ENCODE measurements around the gene XIRP1. TPM values are rescaled to one million over a fixed set of nuclear protein-coding genes. Genes with fewer than 3 reads are reported as not detected.
A peak's percentile ranks its signal among the peaks of the same experiment; 100 is the strongest.

Gene XIRP1
- total and polyA plus RNA-seq, 5 experiments from 2014 or later: not detected

GRCh38 chr3:39220407-39221140 is 28.2 kb upstream of the XIRP1 start:
- POLR2A ChIA-PET: no interaction called here
- Mint-ChIP-seq H3K27ac (peak overlapping the region in 2 of 10 donors; percentile 60 to 76), H3K9me3 (peaks cover 0 to 1% (median 0%) of the 10 kb centered on the region in 9 donors)

GRCh38 chr3:39219702-39220101 is 27.3 kb upstream of the XIRP1 start:
- Mint-ChIP-seq H3K27ac (peak overlapping the region in 1 of 10 donors; percentile 19), H3K4me1 (peaks cover 0 to 54% (median 2%) of the 10 kb centered on the region in 4 donors), H3K36me3 (no peaks in the 10 kb centered on the region), H3K9me3 (peaks cover 0 to 1% (median 0%) of the 10 kb centered on the region in 9 donors), H3K4me3 (no peak overlapping the region), H3K27me3 (peaks cover 0 to 25% (median 6%) of the 10 kb centered on the region in 5 donors)
- no peak for ATAC-seq
- POLR2A ChIA-PET: no interaction called here
- no peak for DNase-seq

More at GRCh38 chr3:39220407-39221140, 28.2 kb upstream of the XIRP1 start:
- H3K27me3 Mint-ChIP-seq: peaks cover 0 to 25% (median 6%) of the 10 kb centered on the region in 5 donors
- ATAC-seq (no peak), DNase-seq (no peak)
- H3K36me3 Mint-ChIP-seq: no peaks in the 10 kb centered on the region
- H3K4me1 Mint-ChIP-seq: peaks cover 0 to 59% (median 2%) of the 10 kb centered on the region in 4 donors
- H3K4me3 Mint-ChIP-seq: no peak overlapping the region

- POLR2A ChIA-PET: interaction anchor here (0.7 to 1.1 kb wide), 3 partner anchors 26 to 871 kb away, joined by 3 to 4 read pairs (median 3); no protein-coding TSS in a partner anchor
- H3K27me3 Mint-ChIP-seq: peaks cover 0 to 24% (median 6%) of the 10 kb centered on the region in 5 donors
- peaks cover 0 to 43% (median 1%) of the 10 kb centered on the region in 4 donors for H3K4me1 Mint-ChIP-seq
- peak overlapping the region in 2 of 10 donors; percentile 3 to 60 for H3K27ac Mint-ChIP-seq
- no peak overlapping the region for H3K4me3 Mint-ChIP-seq
- no peaks in the 10 kb centered on the region for H3K36me3 Mint-ChIP-seq
- ATAC-seq (no peak), DNase-seq (no peak)
- no peaks in the 10 kb centered on the region for H3K9me3 Mint-ChIP-seq
These were observed 23.9 kb upstream of the XIRP1 start for GRCh38 chr3:39216176-39216790.

- no peak overlapping the region for H3K27ac Mint-ChIP-seq
- H3K27me3 Mint-ChIP-seq: peaks cover 0 to 13% (median 4%) of the 10 kb centered on the region in 5 donors
- H3K4me3 Mint-ChIP-seq: no peak overlapping the region
- DNase-seq (no peak), ATAC-seq (no peak)
- H3K36me3 Mint-ChIP-seq: no peaks in the 10 kb centered on the region
- H3K4me1 Mint-ChIP-seq: peaks cover 0 to 40% (median 4%) of the 10 kb centered on the region in 4 donors
- peaks cover 0 to 2% (median 0%) of the 10 kb centered on the region in 9 donors for H3K9me3 Mint-ChIP-seq
- POLR2A ChIA-PET: no interaction called here
These were observed 21.2 kb upstream of the XIRP1 start for GRCh38 chr3:39213613-39214012.

- no peaks in the 10 kb centered on the region for H3K36me3 Mint-ChIP-seq
- DNase-seq (no peak), ATAC-seq (no peak)
- peaks cover 0 to 7% (median 2%) of the 10 kb centered on the region in 5 donors for H3K27me3 Mint-ChIP-seq
- H3K27ac Mint-ChIP-seq: no peak overlapping the region
- POLR2A ChIA-PET: no interaction called here
- no peak overlapping the region for H3K4me3 Mint-ChIP-seq
- peaks cover 0 to 2% (median 0%) of the 10 kb centered on the region in 9 donors for H3K9me3 Mint-ChIP-seq
- H3K4me1 Mint-ChIP-seq: peaks cover 0 to 46% (median 10%) of the 10 kb centered on the region in 4 donors
These were observed 20.3 kb upstream of the XIRP1 start for GRCh38 chr3:39212665-39213064.

GRCh38 chr3:39211332-39212130 is 19.1 kb upstream of the XIRP1 start:
- Mint-ChIP-seq H3K4me1 (peaks cover 0 to 38% (median 10%) of the 10 kb centered on the region in 4 donors), H3K36me3 (no peaks in the 10 kb centered on the region), H3K27me3 (no peaks in the 10 kb centered on the region), H3K4me3 (no peak overlapping the region), H3K27ac (no peak overlapping the region), H3K9me3 (peaks cover 0 to 2% (median 0%) of the 10 kb centered on the region in 9 donors)
- POLR2A ChIA-PET: no interaction called here
- ATAC-seq: no peak
- DNase-seq: no peak

- peaks cover 0 to 3% (median 0%) of the 10 kb centered on the region in 5 donors for H3K27me3 Mint-ChIP-seq
- H3K27ac Mint-ChIP-seq: peak overlapping the region in 1 of 10 donors; percentile 12
- H3K4me1 Mint-ChIP-seq: peaks cover 0 to 25% (median 9%) of the 10 kb centered on the region in 4 donors
- no peak overlapping the region for H3K4me3 Mint-ChIP-seq
- ATAC-seq (no peak), DNase-seq (no peak)
- peaks cover 0 to 2% (median 0%) of the 10 kb centered on the region in 9 donors for H3K9me3 Mint-ChIP-seq
- POLR2A ChIA-PET: no interaction called here
- no peaks in the 10 kb centered on the region for H3K36me3 Mint-ChIP-seq
These were observed 17.7 kb upstream of the XIRP1 start for GRCh38 chr3:39210078-39210477.

GRCh38 chr3:39209329-39209970 is 17.1 kb upstream of the XIRP1 start:
- no peaks in the 10 kb centered on the region for H3K36me3 Mint-ChIP-seq
- H3K27ac Mint-ChIP-seq: peak overlapping the region in 1 of 10 donors; percentile 63
- DNase-seq (no peak), ATAC-seq (no peak)
- peaks cover 0 to 3% (median 0%) of the 10 kb centered on the region in 5 donors for H3K27me3 Mint-ChIP-seq
- H3K4me3 Mint-ChIP-seq: no peak overlapping the region
- peaks cover 0 to 25% (median 9%) of the 10 kb centered on the region in 4 donors for H3K4me1 Mint-ChIP-seq
- peaks cover 0 to 2% (median 0%) of the 10 kb centered on the region in 9 donors for H3K9me3 Mint-ChIP-seq
- POLR2A ChIA-PET: no interaction called here

GRCh38 chr3:39208463-39209055 is 16.2 kb upstream of the XIRP1 start:
- no peaks in the 10 kb centered on the region for H3K36me3 Mint-ChIP-seq
- H3K9me3 Mint-ChIP-seq: peaks cover 0 to 2% (median 0%) of the 10 kb centered on the region in 9 donors
- peak; percentile 46 to 67 for ATAC-seq
- peak in 4 of 10 donors; percentile 14 to 44 (median 24) for DNase-seq
- POLR2A ChIA-PET: no interaction called here
- peaks cover 0 to 4% (median 0%) of the 10 kb centered on the region in 5 donors for H3K27me3 Mint-ChIP-seq
- peaks cover 0 to 20% (median 9%) of the 10 kb centered on the region in 4 donors for H3K4me1 Mint-ChIP-seq
- H3K27ac Mint-ChIP-seq: peak overlapping the region in 1 of 10 donors; percentile 2
- H3K4me3 Mint-ChIP-seq: no peak overlapping the region

GRCh38 chr3:39207361-39208186 is 15.2 kb upstream of the XIRP1 start:
- POLR2A ChIA-PET: no interaction called here
- Mint-ChIP-seq H3K27me3 (peaks cover 0 to 12% (median 0%) of the 10 kb centered on the region in 5 donors), H3K9me3 (peaks cover 0 to 2% (median 0%) of the 10 kb centered on the region in 9 donors), H3K27ac (peak overlapping the region in 2 of 10 donors; percentile 2 to 46), H3K4me3 (no peak overlapping the region), H3K4me1 (peaks cover 0 to 20% (median 9%) of the 10 kb centered on the region in 4 donors), H3K36me3 (no peaks in the 10 kb centered on the region)
- DNase-seq (no peak), ATAC-seq (no peak)

GRCh38 chr3:39205919-39206516 is 13.6 kb upstream of the XIRP1 start:
- POLR2A ChIA-PET: no interaction called here
- Mint-ChIP-seq H3K4me3 (no peak overlapping the region), H3K36me3 (peaks cover 0 to 4% (median 0%) of the 10 kb centered on the region in 3 donors), H3K27me3 (peaks cover 0 to 18% (median 5%) of the 10 kb centered on the region in 5 donors), H3K27ac (peak overlapping the region in 1 of 10 donors; percentile 26), H3K4me1 (peaks cover 0 to 20% (median 9%) of the 10 kb centered on the region in 4 donors), H3K9me3 (peaks cover 0 to 2% (median 0%) of the 10 kb centered on the region in 9 donors)
- DNase-seq: no peak
- ATAC-seq: no peak
